Caco-2 (cell line): ENCODE measurements around the gene PLPP2. TPM values are rescaled to one million over a fixed set of nuclear protein-coding genes. Genes with fewer than 3 reads are reported as not detected.

Experiments
- BruUV-seq: library from RNA; stranded (reverse); fragments of 400-500 nt; replicated peaks from 2 replicates; lab custom pipeline; 2021; lab: Mats Ljungman, UMichigan
- CTCF ChIA-PET: fragments of 300-600 bp; sonication (Branson Sonifier 250); formaldehyde crosslinking; loops from one replicate; lab custom pipeline; 2022; ENCODE audit warnings: antibody characterized with exemption; lab: Charles Lee
- POLR2A ChIA-PET: fragments of 300-600 bp; sonication (Branson Sonifier 250); formaldehyde crosslinking; loops from one replicate; lab custom pipeline; 2022; ENCODE audit warnings: antibody characterized with exemption; lab: Charles Lee
- DNase-seq, 2 experiments: peaks; one replicate each; pipeline versions ENCODE4 v3.0.0 to v3.0.0-alpha.2; 2020 to 2022
- H3K27me3 ChIP-seq: replicated peaks from 2 replicates; pipeline ENCODE4 v1.6.0; 2011; ENCODE audit warnings: low read length; ENCODE audit not compliant: control insufficient read depth, insufficient read depth
- H3K36me3 ChIP-seq: 2 replicates; pipeline ENCODE4 v1.5.1; 2011; ENCODE audit warnings: low read length; ENCODE audit not compliant: control insufficient read depth, insufficient read depth
- H3K4me1 ChIP-seq: fragments of 250-450 bp; sonication (Bioruptor Pico); 2 replicates; pipeline ENCODE4 v1.5.1; 2020; ENCODE audit warnings: mild to moderate bottlenecking
- H3K4me3 ChIP-seq: 2 replicates; pipeline ENCODE4 v1.5.1; 2011; ENCODE audit warnings: low read depth, mild to moderate bottlenecking, control low read depth, low read length
- H3K9me3 ChIP-seq: fragments of 250-450 bp; sonication (Bioruptor Pico); 2 replicates; pipeline ENCODE4 v1.5.1; 2020; ENCODE audit warnings: mild to moderate bottlenecking, moderate library complexity
- H3K27ac Mint-ChIP-seq: one replicate; pipeline ENCODE4 v1.8.0; 2022; ENCODE audit warnings: mixed read lengths; ENCODE audit not compliant: unreplicated experiment
- H3K27me3 Mint-ChIP-seq: one replicate; pipeline ENCODE4 v1.8.0; 2022; ENCODE audit warnings: mixed read lengths; ENCODE audit not compliant: insufficient read depth, unreplicated experiment
- H3K36me3 Mint-ChIP-seq: one replicate; pipeline ENCODE4 v1.8.0; 2022; ENCODE audit warnings: mild to moderate bottlenecking, mixed read lengths; ENCODE audit not compliant: insufficient read depth, unreplicated experiment
- H3K4me1 Mint-ChIP-seq: one replicate; pipeline ENCODE4 v1.8.0; 2022; ENCODE audit warnings: low read depth, mixed read lengths; ENCODE audit not compliant: unreplicated experiment
- H3K4me3 Mint-ChIP-seq: one replicate; pipeline ENCODE4 v1.8.0; 2022; ENCODE audit warnings: mild to moderate bottlenecking, moderate library complexity, mixed read lengths; ENCODE audit not compliant: unreplicated experiment
- H3K9me3 Mint-ChIP-seq: one replicate; pipeline ENCODE4 v1.8.0; 2022; ENCODE audit warnings: mixed read lengths; ENCODE audit not compliant: unreplicated experiment
- CTCF ChIP-seq, 2 experiments: fragments of 200-600 bp in 1 of 2; IDR thresholded peaks; 1 replicate in 1 of 2; 2 replicates in 1 of 2; pipeline versions ENCODE4 v1.5.1 to v1.8.0; 2011 to 2022; ENCODE audit warnings: antibody characterized with exemption in 1 of 2, control low read depth in 1 of 2, inconsistent platforms in 1 of 2, low read depth in 1 of 2, low read length in 1 of 2, mild to moderate bottlenecking in 1 of 2, moderate library complexity in 1 of 2; ENCODE audit not compliant: insufficient read depth in 1 of 2, severe bottlenecking in 1 of 2, unreplicated experiment in 1 of 2
- intact Hi-C: fragments of 100-400 bp; cut with micrococcal nuclease; formaldehyde crosslinking; loops from one replicate; pipeline ENCODE4 v1.10.0; 2022; ENCODE audit not compliant: unreplicated experiment
- total RNA-seq: library from RNA; stranded (reverse); gene quantifications from 2 replicates; pipeline ENCODE4 v1.2.3, GENCODE V29; 2022

The PLPP2 gene
- total RNA-seq, 1 experiment from 2014 or later, result 29.6 TPM

DNA sequence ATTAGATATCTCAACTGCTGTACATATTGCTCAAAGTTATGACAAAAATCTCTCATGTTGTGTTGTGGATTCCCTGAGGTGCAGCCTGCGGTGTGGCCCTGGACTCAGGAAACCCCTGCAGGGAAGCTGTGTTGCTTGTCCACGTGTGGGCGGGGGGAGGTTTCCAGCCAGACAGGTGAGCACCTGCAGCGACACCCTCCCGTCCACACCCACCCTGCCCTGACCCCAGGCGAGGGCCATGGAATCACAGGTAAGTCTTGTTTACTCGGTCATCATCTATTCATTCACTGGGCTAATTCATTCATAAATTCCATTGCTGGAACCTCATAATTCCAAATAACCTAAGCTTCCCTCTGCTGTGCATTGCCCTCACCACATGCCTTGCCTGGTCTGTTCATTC lies 14.1 kb downstream of the PLPP2 start:
- Histone ChIP-seq H3K9me3 (no peaks in the 10 kb centered on the region), H3K36me3 (no peaks in the 10 kb centered on the region), H3K4me3 (no peak overlapping the region), H3K4me1 (no peaks in the 10 kb centered on the region), H3K27me3 (no peaks in the 10 kb centered on the region)
- DNase-seq, result no peak
- Mint-ChIP-seq H3K4me1 (no peaks in the 10 kb centered on the region), H3K36me3 (peaks cover 4% of the 10 kb centered on the region), H3K27me3 (peaks cover under 1% of the 10 kb centered on the region), H3K9me3 (no peaks in the 10 kb centered on the region), H3K27ac (no peak overlapping the region), H3K4me3 (no peak overlapping the region)
- ChIA-PET POLR2A (no interaction called here), CTCF (no interaction called here)
- no peak for TF ChIP-seq CTCF (IDR thresholded peaks at IDR 0.05; ENCODE audit: insufficient read depth in 1 of 2, low read depth in 1 of 2, low read length in 1 of 2, severe bottlenecking in 1 of 2, unreplicated experiment in 1 of 2)
- BruUV-seq, result no TSS peak
- intact Hi-C loops, result no loop called here

DNA sequence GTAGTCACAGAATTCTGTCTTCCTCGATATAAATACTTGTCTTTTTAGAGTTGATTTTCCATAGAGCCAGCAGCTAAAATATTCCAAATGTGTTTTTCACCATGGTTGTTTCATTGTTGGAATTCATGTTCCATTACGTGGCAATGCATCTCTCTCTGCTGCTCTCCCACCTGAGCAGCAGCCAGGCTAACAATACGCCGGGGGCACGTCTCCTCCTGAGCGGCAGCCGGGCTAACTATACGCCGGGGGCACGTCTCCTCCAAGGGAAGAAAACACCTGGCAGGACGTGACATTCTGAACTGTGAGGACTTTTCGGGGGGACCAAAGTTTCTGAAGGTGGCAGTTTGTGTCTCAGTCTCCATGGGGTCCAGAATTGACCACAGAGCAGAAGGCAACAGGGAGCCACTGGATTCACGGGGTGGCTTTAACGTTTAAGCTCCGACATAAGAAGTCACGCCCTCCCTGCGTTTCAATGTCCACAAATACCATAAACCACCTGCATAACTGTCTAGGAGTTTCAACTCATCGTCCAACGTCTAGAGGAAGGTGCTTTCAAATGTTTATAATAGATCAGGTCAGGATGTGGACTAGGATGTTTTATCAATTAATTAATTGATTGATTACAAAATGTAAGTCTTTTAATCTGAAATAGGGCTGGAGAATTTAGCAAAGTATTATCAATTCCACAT lies 15.1 kb downstream of the PLPP2 start:
- DNase-seq, result no peak
- H3K27ac Mint-ChIP-seq, result no peak overlapping the region
- Histone ChIP-seq H3K4me1 (no peaks in the 10 kb centered on the region), H3K36me3 (no peaks in the 10 kb centered on the region), H3K27me3 (no peaks in the 10 kb centered on the region), H3K9me3 (no peaks in the 10 kb centered on the region), H3K4me3 (no peak overlapping the region)
- intact Hi-C loops, result no loop called here
- ChIA-PET CTCF (no interaction called here), POLR2A (no interaction called here)
- no TSS peak for BruUV-seq
- H3K27me3 Mint-ChIP-seq, result peaks cover 3% of the 10 kb centered on the region
- TF ChIP-seq CTCF (IDR thresholded peaks at IDR 0.05; ENCODE audit: insufficient read depth in 1 of 2, low read depth in 1 of 2, low read length in 1 of 2, severe bottlenecking in 1 of 2, unreplicated experiment in 1 of 2), result no peak
- H3K36me3 Mint-ChIP-seq, result peaks cover 1% of the 10 kb centered on the region
- H3K4me3 Mint-ChIP-seq, result no peak overlapping the region
- H3K4me1 Mint-ChIP-seq, result no peaks in the 10 kb centered on the region
- H3K9me3 Mint-ChIP-seq, result no peaks in the 10 kb centered on the region

DNA sequence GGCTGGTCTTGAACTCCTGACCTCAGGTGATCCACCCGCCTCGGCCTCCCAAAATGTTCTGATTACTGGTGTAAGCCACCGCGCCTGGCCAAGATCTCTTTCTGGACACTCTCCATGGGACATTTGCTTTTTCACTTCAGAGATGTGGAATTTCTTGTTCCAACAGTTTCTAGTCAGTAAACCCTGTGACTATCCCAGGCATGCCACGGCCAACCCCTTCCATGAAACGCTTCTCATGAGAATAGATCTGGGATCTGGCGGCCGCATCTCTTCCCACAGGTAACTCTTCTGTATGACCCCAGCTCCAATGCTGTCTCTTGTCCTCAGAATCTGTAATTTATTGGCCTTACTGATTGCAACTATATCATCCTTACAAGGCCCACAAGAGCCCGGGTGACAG lies 16.2 kb downstream of the PLPP2 start:
- BruUV-seq, result no TSS peak
- no peak overlapping the region for H3K27ac Mint-ChIP-seq
- H3K4me3 ChIP-seq, result no peak overlapping the region
- no peaks in the 10 kb centered on the region for H3K9me3 ChIP-seq
- H3K36me3 ChIP-seq, result no peaks in the 10 kb centered on the region
- intact Hi-C loops, result no loop called here
- H3K36me3 Mint-ChIP-seq, result no peaks in the 10 kb centered on the region
- H3K4me3 Mint-ChIP-seq, result no peak overlapping the region
- no peak for DNase-seq
- no peaks in the 10 kb centered on the region for H3K4me1 ChIP-seq
- ChIA-PET POLR2A (no interaction called here), CTCF (no interaction called here)
- TF ChIP-seq CTCF (IDR thresholded peaks at IDR 0.05; ENCODE audit: insufficient read depth in 1 of 2, low read depth in 1 of 2, low read length in 1 of 2, severe bottlenecking in 1 of 2, unreplicated experiment in 1 of 2), result no peak
- peaks cover 3% of the 10 kb centered on the region for H3K27me3 Mint-ChIP-seq
- H3K4me1 Mint-ChIP-seq, result no peaks in the 10 kb centered on the region
- H3K27me3 ChIP-seq, result no peaks in the 10 kb centered on the region
- no peaks in the 10 kb centered on the region for H3K9me3 Mint-ChIP-seq
